Right renal pelvis (tissue), 4 donors: ENCODE data around the gene TTC22. TPM values are rescaled to one million over a fixed set of nuclear protein-coding genes. Genes with fewer than 3 reads are reported as not detected.

Experiments
- DNase-seq, 4 donors: peaks; one replicate each; pipeline ENCODE4 v3.0.0-alpha.2; 2013; ENCODE audit warnings: low read depth in 4 of 4, low spot score in 3 of 4, missing footprints in 1 of 4
- polyA plus RNA-seq, 4 donors: library from polyadenylated mRNA; unstranded; fragments of 120-200 nt; gene quantifications; one replicate each; pipeline ENCODE4 v1.2.1, GENCODE V29; 2013; ENCODE audit not compliant: insufficient read length in 4 of 4

Gene TTC22
- polyA plus RNA-seq, 4 donors = 5.0 to 7.0 (median 6.7) TPM

DNA sequence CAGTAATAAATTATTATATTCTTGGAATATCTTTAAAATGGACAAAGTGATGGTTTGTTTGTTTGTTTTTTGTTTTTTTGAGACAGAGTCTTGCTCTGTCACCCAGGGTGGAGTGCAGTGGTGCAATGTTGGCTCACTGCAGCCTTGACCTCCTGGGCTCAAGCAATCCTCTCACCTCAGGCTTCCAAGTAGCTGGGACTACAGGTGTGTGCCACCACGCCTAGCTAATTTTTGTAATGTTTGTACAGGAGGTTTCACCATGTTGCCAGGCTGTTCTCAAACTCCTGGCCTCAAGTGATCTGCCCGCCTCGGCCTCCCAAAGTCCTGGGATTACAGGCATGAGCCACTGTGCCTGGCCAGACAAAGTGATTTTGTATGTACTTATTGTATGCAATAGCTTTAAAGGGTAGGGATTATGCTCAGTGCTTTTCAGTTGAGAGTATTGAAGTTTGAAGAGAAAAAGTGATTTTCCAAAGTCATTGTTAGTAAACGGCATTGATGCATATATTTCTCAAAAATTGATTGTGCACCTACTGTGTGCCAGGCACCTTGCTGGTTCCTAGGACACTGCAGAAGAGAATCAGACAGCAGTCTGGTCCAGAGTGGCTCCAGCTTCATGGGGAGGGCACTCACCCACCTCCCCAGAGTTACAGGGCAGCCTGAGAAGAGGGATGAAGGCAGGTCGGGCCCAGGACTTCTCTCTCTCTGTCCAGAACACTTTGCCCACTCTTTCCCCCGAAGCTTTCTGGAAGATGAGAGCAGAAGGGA lies 34.2 kb upstream of the TTC22 start:
- DNase-seq = no peak

DNA sequence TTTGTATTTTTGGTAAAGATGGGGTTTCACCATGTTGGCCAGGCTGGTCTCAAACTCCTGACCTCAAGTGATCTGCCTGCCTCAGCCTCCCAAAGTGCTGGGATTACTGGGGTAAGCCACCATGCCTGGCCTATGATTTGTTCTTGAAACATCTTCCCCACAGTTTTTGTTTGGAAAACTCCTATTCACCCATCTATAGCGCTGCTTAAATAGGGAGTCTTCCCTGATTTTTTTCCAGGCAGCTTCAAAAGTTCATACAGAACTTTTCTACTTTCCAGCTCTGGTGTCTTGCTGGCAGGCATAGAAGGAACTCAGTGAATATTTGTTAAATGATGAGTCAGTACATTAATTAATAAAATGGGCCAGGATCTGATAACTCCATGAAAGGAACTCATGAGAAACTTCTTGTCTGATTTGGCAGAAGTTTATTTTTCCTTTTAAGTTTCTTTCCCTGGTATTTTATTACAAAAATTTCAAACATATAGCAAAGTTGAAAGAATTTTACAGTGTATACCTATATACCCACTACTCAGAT lies 33.0 kb upstream of the TTC22 start:
- DNase-seq = no peak

DNA sequence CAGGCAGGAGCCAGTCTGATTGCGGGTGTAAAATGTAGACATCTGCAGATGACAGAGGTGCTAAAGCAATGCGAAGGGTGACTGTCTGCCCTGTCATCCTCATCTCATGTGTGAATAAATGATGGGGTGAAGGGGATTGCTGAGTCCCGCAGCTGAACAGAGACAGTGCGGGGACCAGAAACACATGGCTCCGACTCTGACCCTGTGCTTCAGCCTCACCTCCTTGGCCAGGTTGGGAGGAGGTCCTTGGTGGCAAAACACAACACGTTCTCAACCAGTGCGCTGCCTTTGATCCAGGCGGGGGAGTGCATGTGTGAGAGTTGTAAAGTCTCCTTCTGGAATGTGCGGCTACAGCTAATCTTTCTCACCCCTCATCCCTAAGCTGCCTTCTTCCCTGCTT lies 32.0 kb upstream of the TTC22 start:
- no peak for DNase-seq

DNA sequence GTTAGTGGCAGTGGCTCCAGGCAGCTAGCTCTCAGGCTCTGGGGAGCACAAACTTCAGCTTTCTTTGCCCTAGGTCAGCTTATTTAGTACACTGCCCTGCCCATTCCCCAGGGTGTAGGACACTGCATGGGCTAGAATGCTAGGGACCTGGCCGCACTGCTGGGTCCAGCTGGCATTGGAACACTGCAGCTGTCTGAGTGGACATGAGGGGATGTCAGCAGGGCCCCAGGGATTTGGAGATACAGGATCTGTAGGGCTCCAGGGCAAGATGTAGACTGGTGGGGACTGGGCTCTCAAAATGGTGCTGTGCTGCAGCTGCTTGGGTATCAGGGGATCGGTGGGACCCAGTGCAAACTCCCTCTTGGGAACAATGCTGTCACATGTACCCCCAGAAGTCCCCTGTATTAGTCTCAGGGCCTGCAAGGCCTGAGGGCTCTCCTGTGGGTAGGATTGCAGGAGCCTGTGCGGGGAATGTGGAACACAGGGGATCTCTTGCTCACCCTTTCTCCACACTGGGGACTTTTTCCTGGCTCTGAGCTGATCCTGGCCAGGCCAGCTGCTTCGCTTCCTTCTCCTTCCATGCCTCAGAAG lies 25.2 kb upstream of the TTC22 start:
- DNase-seq = no peak

DNA sequence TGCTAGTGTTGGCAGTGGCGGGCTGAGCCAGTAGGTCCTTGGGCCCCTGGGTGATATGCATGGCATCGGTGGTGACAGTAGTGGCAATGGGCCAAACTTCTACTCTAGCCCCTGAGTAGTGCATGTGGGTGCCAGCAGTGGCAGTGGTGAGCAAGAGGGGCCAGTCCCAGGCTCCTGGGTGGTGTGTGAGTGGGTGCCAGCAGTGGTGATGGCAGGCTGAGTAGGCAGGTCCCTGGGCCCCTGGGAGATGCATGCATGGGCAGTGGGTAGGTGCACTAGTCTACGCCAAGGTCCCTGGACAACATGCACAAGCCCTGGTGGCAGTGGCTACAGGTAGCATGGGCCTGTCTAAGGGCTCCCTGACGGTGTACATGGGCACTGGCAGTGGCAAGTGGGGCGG lies 24.6 kb upstream of the TTC22 start:
- DNase-seq = no peak

DNA sequence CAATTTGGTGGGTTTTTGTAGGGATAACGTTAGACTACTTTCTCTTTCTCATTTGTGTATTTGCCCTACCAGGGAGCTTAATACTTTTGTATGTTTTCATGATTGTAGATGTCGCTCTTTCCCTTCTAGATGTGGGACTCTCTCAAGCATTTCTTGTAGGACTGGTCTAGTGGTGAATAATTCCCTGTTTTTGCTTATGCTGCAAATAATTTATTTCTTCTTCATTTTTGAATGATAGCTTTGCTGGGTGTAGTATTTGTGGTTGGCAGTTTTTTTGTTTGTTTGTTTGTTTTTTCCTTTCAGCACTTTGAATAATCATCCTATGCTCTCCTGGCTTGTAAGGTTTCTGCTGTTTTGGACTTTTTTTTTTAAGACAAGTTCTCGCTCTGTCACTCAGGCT lies 22.5 kb upstream of the TTC22 start:
- DNase-seq = no peak

DNA sequence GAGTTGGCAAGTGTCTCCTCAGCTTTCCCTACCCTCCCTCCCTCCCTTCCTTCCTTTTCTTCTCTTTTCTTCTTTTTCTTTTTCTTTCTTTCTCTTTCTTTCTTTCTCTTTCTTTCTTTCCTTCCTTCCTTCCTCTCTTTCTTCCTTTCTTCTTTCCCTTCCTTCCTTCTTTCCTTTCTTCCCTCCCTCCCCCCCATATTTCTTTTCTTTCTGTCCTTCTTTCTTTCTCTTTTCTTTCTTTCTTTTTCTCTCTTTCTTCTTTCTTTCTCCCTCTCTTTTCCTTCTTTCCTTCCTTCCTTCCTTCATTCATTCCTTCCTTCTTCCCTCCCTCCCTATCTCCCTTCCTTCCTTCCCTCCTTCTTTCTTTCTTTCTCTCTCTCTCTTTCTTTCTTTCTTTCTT lies 18.6 kb upstream of the TTC22 start:
- DNase-seq = no peak

DNA sequence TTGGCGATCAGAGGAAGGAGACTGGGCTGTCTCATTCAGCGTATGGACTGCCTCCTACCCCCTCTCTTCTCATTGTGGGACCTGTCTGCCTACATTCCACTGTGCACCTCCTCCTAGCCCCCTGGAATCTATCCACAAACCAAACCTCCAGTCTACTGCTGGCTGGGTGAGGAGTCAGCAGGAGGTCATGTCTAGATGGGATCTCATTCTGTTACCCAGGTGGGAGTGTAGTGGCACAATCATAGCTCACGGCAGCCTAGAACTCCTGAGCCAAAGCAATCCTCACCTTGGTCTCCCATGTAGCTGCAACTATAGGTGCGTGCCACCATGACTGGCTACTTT lies 18.0 kb upstream of the TTC22 start:
- DNase-seq = no peak

DNA sequence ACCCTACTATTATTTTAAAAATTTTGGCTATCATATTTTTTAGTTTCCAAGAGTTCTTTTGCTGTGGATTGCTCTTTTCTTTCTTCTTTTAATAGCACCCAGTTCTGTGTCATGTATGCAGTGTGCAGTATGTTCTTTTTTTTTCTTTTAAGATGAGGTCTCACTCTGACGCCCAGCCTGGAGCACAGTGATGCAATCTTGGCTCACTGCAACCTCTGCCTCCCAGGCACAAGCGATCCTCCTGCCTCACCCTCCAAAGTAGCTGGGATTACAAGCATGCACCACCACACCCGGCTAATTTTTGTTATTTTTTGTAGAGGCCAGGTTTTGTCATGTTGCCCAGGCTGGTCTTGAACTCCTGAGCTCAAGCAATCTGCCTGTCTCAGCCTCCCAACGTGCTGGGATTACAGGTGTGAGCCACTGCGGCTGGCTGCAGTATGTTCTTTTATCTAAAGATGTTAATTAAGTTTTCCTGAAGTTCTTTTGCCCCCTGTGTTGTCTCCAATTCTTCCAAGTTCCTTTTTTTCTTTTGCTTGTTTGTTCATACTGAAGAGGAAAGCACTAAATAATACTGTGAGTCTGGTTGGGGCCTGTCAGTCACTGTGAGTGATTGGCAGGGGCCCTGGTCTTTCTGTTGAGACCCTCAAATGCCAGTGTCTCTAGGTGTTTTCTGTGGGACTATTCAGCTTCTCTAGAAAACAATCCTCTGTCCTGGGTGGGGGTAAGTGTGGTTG lies 17.5 kb upstream of the TTC22 start:
- DNase-seq = no peak

DNA sequence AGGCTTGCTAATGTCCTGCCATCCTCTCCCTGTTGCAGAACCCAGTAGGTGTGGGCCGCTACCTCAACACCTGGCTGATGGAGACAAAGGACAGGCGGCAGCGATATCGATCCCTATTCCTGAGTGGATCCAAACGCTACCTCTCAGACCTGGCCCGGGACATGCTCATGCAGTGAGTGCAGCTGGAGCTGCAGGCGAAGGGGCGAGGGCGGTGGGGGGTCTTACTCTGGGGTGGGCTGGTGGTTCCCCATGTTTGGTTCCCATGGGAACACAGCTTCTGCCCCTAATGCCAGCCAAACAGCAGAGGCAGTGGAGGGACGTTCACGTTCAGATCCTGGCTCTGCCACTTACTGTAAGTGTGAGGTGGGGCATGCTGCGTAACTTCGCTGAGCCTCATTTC lies 15.8 kb upstream of the TTC22 start:
- DNase-seq = no peak

DNA sequence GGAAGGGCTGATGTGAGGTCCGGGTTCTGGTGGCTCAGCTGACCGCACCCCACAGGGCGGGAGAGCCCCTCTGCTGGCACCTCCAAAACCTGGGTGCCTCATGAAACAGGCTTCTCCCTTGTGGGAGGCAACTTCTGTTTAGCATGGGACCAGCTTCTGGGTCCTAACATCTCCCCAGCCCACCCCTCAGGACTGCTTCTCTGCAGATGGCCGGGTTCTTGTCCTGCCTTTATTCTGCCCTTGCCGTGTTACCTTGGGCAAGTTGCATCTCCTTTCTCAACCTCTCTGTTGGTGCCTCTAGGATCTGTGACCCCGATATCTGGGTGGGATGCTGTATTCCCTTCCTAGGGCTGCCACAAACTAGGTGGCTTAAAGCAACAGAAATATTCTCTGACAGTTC lies 15.0 kb upstream of the TTC22 start:
- no peak for DNase-seq

DNA sequence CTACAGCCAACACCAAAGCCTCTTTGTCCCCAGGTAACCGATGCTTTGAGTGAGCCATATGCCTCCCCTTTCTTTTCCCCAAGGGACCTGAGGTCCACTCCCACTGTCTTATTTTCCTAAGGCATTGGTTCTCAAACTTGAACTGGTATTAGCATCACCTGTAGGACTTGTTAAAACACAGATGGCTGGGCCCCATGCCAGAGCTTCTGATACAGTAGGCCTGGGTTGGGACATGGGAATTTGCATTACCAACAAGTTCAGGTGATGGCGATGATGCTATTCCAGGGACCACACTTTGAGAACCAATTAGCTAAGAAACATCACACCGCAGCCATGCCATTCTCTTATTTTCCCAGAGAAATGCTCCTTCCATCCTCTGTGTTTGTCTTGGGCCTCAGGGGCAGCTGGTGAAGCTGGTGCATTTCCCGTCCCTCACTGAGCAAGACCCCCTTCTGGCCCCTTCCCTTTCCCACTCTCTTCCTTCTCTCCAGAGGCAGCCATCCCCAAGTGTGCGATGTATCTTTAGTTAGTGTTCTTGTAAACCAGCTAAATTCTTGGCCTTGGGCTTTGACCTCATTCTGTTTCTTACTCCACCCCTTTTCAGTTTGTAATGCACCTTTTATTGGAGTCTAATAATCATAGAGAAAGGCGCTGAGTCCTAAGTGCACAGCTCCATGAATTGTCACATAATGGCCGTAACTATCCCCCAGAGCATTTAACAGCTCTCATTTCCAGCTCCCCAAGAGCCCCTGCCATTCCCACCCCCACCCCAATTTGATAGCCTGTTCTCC lies 14.2 kb upstream of the TTC22 start:
- DNase-seq = no peak

DNA sequence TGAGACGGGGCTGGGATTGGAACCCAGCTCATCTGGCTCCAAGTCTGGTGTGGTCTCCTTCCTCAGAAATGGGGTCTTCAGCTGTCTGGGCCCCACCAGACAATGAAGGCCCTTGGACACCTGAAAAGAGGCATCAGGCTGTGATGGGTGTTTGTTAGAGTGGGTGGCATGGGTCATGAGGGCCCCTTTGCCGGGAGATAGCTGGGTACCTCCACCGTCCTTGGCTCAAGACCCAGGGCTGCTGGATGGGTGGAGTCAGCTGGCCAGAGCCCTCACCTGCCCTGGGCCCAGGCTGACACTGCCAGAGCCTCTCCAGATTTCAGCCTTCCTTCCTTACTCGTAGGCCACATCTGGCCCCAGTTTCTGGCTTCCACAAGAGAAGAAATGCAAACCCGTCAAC lies 13.4 kb upstream of the TTC22 start:
- DNase-seq = no peak

DNA sequence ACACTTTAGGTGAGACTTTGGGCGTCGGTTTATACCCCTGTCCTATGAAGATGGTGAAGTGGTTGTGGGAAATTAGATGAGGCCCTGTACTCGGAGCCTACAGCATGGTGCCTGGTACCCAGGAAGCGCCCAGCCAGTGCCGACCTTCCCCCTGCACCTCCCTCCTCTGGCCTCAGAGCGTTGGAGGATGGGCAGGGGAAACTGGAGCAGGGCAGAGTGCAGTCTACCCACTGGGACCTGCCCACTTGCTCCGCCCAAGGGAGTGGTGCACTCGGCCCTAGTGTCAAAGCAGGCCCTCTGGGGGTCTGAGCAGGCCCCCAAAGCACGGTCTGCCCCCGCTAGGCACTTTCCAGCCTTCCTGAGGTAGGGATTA lies 13.0 kb upstream of the TTC22 start:
- no peak for DNase-seq

DNA sequence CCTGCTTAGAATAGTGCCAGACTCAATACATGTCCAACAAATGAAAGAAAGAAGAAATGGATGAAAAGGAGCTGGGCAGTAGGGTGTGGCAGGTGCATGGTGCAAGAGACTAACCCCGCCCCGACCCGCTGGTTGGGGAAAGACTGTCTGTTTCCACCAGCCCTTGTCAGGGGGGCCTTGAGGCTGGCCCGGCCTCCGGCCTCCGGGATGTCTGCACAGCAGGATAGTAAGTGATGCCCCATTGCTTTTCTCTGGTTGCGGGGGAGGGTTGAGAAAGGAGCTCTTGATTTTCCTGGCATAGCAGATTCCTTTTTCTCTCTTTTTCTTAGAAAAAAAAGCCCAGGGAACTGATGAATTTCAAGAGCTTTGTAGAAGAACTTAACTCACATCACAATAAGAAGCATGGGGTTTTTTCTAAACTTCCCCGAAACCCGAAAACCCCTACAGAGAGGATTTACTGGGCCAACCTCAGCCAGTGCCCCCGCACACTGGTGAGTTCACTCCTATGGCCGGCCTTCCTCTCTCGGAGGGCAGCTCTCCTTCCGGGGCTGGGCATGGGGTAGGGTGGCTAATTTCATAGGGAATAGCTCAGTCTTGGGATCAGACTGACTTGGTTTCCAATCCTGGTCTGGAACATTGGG lies 12.5 kb upstream of the TTC22 start:
- DNase-seq = no peak

DNA sequence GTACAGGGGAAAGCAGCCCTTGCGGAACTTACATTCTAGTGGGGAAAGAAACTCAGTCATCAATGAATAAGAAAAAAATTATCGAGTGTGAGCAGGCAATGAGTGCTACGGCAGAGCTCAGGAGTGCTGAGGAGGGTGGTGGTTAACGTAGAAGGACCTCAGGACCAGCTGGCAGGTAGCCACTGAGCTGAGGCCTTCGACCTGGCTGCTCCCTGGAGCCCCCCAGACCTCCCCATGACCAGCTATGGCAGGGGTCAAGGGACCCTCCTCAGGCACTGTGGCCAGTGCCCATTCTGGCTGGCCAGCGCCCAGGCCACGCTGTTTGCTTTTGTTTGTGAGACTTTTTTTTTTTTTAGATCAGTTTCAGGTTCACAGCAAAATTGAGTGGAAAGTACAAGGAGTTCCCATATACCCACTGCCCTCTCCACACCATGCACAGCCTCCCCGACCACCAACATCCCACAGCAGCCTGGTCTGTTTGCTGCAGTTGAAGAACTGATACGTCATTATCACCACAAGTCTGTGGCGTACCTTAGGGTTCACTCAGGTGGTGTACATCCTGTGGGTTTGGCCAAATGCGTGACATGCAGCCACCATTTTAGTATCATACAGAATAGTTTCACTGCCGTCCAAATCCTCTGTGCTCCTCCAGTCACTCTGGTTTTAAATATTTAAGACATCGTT lies 11.8 kb upstream of the TTC22 start:
- no peak for DNase-seq

DNA sequence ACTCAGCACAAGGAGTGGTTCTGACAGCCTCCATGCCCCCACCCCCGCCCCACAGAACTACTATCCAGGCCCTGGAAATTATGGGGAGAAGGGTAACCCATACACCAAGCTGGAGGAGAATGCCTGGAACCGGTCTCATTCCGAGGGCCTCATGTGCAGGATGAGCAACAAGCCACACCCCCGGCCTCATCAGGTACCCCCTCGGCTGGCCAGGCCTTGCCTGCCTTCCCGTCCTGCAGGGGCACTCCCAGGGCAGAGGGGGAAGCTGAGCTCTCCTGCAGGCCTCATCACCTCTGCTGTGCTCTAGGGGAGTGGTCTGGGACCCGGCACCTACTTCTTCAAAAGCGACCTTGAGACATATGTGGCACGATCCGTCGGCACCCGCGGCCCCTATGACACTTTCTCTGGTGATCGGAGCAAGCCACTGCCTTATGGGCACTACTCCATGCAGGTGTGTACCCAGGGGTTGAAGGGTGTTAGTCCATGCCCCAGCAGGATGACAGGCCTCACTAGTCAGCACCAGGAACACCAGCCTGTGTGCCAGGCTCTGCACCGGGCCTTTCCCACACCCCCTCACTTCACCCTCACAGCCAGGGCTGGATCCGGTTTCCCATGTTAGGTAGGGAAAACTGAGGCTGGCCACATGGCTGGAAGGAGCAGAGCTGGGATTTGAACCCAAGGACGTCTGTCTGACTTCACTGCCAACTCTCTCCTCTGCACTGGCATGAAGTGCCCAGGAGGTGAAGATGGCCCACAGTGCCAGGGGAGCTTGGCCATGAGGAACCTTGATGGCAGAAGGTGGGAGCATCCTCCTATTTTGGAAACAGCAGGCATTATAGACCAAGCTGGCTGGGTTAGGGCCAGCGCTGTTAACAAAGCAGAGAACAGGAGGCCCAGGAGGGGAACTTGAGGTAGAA lies 10.9 kb upstream of the TTC22 start:
- DNase-seq = no peak

DNA sequence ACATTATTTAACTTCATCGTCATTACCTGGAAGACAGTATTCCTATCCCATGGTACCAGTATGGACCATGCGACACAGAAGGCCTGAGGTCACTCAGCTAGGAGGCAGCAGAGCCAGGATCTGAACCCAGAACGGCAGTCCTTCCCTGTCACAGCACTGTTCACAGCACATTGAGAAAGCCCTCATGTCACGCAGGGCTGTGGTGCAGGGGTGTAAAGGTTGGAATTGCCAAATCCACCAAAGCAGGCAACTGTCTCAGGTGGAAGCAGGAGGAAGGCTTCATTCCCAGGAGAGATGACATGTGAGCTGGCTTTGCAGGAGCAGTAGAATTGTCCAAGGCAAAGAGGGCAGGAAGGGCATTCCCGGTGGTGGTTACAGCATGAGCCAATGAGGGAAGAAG lies 9.9 kb upstream of the TTC22 start:
- DNase-seq = no peak
